GM21423 (cell line): ENCODE measurements around the gene CNTN2.

ENCODE experiments used
- ATAC-seq: cut with Tn5 transposase; IDR thresholded peaks from one replicate; pipeline ENCODE4 v1.9.1; 2021; ENCODE audit warnings: mild to moderate bottlenecking, moderate library complexity; ENCODE audit not compliant: unreplicated experiment

Gene CNTN2

GRCh38 chr1:205071801-205072200, 28.8 kb downstream of the CNTN2 start:
- ATAC-seq: no peak

GRCh38 chr1:205072286-205072685, 29.3 kb downstream of the CNTN2 start:
- no peak for ATAC-seq

GRCh38 chr1:205072881-205073280, 29.9 kb downstream of the CNTN2 start:
- ATAC-seq: no peak

GRCh38 chr1:205073511-205073910, 30.5 kb downstream of the CNTN2 start:
- no peak for ATAC-seq

- ATAC-seq: no peak
These were observed 31.1 kb downstream of the CNTN2 start for GRCh38 chr1:205074084-205074483.

- no peak for ATAC-seq
These were observed 31.5 kb downstream of the CNTN2 start for GRCh38 chr1:205074513-205074912.

GRCh38 chr1:205075642-205076155, 32.7 kb downstream of the CNTN2 start:
- no peak for ATAC-seq

GRCh38 chr1:205076245-205076761, 33.3 kb downstream of the CNTN2 start:
- ATAC-seq: no peak

- no peak for ATAC-seq
These were observed 34.3 kb downstream of the CNTN2 start for GRCh38 chr1:205077158-205077933.

GRCh38 chr1:205077934-205078311, 34.9 kb downstream of the CNTN2 start:
- ATAC-seq: no peak

- no peak for ATAC-seq
These were observed 39.4 kb downstream of the CNTN2 start for GRCh38 chr1:205082431-205082830.

GRCh38 chr1:205084360-205084759, 41.3 kb downstream of the CNTN2 start, which contains the start of gene TMEM81:
TSS of gene TMEM81 (minus strand) at chr1:205084460. CDS start at chr1:205084320, 140 bp downstream.
- ATAC-seq: no peak

GRCh38 chr1:205088341-205088740, 45.3 kb downstream of the CNTN2 start:
- no peak for ATAC-seq

- no peak for ATAC-seq
These were observed 48.2 kb downstream of the CNTN2 start for GRCh38 chr1:205091043-205091740.

- ATAC-seq: no peak
These were observed 52.4 kb downstream of the CNTN2 start for GRCh38 chr1:205095422-205095821.

- ATAC-seq: no peak
These were observed 55.2 kb downstream of the CNTN2 start for GRCh38 chr1:205098242-205098641.

- ATAC-seq: no peak
These were observed 59.4 kb downstream of the CNTN2 start for GRCh38 chr1:205102404-205102803.

- no peak for ATAC-seq
These were observed 64.3 kb downstream of the CNTN2 start for GRCh38 chr1:205107327-205107726.

- ATAC-seq: no peak
These were observed 65.5 kb downstream of the CNTN2 start for GRCh38 chr1:205108464-205108863.

- no peak for ATAC-seq
These were observed 66.3 kb downstream of the CNTN2 start for GRCh38 chr1:205109269-205109668.

GRCh38 chr1:205109711-205110110, 66.7 kb downstream of the CNTN2 start:
- no peak for ATAC-seq

GRCh38 chr1:205111354-205111753, 68.3 kb downstream of the CNTN2 start:
- no peak for ATAC-seq
